ENCODE results near the gene CARD14.
"Not testable (repeated sequence)": the region's sequence is repeated elsewhere in the genome, so short reads cannot be mapped to it uniquely, and the experiment has no call there.

The CARD14 gene

GRCh38 chr17:80257716-80258213, 87.9 kb downstream of the CARD14 start:
- DNase-seq = no peak

- not testable (repeated sequence) for DNase-seq
These were observed 88.5 kb downstream of the CARD14 start for GRCh38 chr17:80258296-80258695.

Data from activated naive CD4-positive, alpha-beta T cell (primary cell).